Activated naive CD4-positive, alpha-beta T cell treated with anti-CD3 and anti-CD28 coated beads, Interleukin-2, amount 50 U/mL, for 72 hours (primary cell): ENCODE results near the gene IGFBP3. TPM values are rescaled to one million over a fixed set of nuclear protein-coding genes. Genes with fewer than 3 reads are reported as not detected.

Source experiments
- ATAC-seq, 2 donors: fragments of 150-1000 bp; cut with Tn5 transposase; 2 replicates each; pipeline ENCODE4 v1.10.0; 2021; ENCODE audit warnings: mild to moderate bottlenecking in 2 of 2, moderate library complexity in 2 of 2
- DNase-seq, 2 donors: peaks; one replicate each; pipeline ENCODE4 v3.0.0; 2021 to 2022; ENCODE audit warnings: low spot score in 2 of 2
- H3K27ac Mint-ChIP-seq, 2 donors: one replicate each; pipeline ENCODE4 v1.8.0; 2022; ENCODE audit warnings: mild to moderate bottlenecking in 2 of 2, mixed read lengths in 2 of 2
- H3K36me3 Mint-ChIP-seq, 2 donors: one replicate each; pipeline ENCODE4 v1.8.0; 2022; ENCODE audit warnings: mixed read lengths in 2 of 2
- H3K9me3 Mint-ChIP-seq, 2 donors: one replicate each; pipeline ENCODE4 v1.8.0; 2022; ENCODE audit warnings: mixed read lengths in 2 of 2
- total RNA-seq, 2 donors: library from RNA; stranded (reverse); gene quantifications; one replicate each; pipeline ENCODE4 v1.2.3, GENCODE V29; 2022

IGFBP3 gene
- total RNA-seq, 2 donors from 2014 or later = 0.31 TPM; not detected in 1

DNA sequence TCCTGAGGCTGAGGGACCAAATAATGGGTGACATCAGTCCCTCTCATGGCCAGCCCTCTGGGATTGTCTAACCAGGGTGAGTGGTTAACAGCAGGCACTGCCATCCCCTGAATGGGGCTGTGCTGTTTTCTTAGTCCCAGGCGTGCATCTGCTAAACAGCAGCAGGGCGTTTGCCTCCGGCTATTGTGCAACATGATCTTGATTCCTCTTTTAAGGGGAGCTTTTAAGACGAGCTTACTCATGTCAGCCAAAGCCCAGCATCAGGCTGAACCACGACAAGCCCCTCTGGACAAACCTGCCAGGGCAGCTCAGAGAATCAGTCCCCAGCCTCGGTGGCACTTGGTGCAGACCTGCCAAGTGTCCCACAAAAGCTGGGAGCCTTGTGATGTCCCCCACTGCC, 16.2 kb upstream of the IGFBP3 start:
- H3K9me3 Mint-ChIP-seq = peaks cover 5% of the 10 kb centered on the region in 2 donors
- peaks cover 5 to 7% of the 10 kb centered on the region in 2 donors for H3K36me3 Mint-ChIP-seq
- ATAC-seq = no peak
- H3K27ac Mint-ChIP-seq = no peak overlapping the region
- DNase-seq = no peak

DNA sequence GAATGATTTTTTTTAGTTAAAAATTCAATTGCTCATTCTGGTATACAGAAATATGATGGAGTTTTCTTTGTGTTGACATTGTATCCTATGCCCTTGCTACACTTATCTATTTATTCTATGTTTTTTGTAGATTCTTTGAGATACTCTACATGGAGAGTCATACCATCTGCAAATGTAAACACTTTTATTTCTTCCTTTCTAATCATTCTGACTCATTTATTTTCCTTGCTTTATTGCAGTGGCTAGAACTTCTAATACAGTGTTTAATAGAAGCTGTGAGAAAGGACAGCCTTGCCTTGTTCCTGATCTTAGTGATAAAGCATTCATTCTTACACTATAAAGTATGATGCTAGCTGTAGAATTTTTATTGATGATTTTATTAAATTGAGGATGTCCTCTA, 9.9 kb upstream of the IGFBP3 start:
- Mint-ChIP-seq H3K9me3 (no peaks in the 10 kb centered on the region), H3K36me3 (no peaks in the 10 kb centered on the region), H3K27ac (no peak overlapping the region)
- DNase-seq (no peak), ATAC-seq (no peak)

DNA sequence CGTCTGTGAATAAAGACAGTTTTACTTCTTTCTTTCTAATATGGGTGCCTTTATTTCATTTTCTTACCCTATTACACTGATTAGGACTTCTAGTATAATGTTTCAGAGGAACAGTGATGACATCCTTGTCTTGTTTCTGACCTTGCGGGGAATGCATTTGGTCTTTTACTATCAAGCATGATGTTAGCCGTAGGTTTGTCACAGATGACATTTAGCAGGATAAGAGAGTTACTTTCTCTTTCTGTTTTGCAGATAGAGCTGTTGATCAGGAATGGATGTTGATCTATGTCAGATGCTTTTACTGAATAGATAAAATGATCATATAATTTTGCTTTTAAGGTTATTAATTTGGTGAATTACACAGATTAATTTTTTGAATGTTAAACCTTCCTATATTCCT, 6.6 kb upstream of the IGFBP3 start:
- ATAC-seq (no peak), DNase-seq (no peak)
- Mint-ChIP-seq H3K27ac (no peak overlapping the region), H3K9me3 (no peaks in the 10 kb centered on the region), H3K36me3 (no peaks in the 10 kb centered on the region)

DNA sequence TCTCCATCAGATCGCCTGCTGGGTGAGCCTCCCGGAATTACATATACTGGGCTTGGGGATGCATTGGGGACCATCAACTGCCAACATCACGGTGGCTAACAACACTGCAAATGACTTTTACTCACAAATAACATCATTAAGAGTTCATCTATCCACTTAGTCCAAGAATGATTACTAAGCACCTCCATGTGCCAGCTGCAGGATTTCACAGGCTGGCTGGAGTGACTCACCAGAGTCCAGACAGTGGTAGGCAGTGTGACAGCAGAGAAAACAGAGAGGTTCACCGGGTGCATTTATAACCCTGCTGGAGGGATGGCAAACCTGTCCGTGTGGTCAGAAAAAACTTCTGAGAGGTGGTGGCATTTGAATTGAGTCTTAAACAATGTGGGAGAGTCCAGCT, 3.2 kb upstream of the IGFBP3 start:
- DNase-seq (no peak), ATAC-seq (no peak)
- Mint-ChIP-seq H3K36me3 (peaks cover 0 to 5% of the 10 kb centered on the region in 2 donors), H3K9me3 (no peaks in the 10 kb centered on the region), H3K27ac (no peak overlapping the region)

DNA sequence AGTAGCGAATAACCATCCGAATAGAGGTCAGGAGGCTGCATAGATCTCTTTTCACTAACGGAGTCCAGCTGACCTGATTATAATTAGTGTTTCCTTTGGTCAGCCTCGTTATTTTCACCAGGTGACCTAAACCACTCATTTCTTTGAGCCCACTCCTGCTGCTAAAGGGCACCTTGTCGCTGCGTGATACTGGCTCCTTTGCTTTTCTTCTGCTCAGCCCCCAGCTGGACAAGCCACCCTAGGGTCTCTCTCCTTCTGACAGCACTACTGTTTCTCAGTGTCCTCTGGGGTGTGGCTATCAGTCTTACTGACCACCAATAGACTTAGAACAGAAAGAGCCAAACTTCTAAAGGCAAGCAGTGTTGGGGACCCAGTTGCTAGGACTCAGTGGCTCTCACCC, 2.7 kb upstream of the IGFBP3 start:
- peaks cover 0 to 5% of the 10 kb centered on the region in 2 donors for H3K36me3 Mint-ChIP-seq
- no peak for DNase-seq
- ATAC-seq = no peak
- no peak overlapping the region for H3K27ac Mint-ChIP-seq
- no peaks in the 10 kb centered on the region for H3K9me3 Mint-ChIP-seq

DNA sequence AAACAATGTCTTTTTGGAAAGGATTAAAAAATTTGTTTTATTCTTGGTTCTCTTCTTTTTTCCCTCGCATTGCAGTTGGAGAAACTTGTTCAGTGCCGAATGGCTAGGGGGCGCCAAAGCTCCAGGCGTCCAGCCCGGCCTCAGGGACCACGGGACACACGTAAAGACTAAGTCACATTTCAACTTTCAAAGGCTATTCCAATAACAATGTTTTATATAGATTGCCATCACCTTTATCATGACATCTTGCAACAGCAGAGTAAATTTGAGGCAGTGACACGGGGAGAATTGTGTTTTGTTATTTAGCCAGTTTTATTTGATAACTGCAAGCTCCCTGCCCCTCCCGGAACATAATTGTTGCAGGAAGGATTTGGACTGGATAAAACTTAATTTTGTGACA, 2.2 kb upstream of the IGFBP3 start:
- Mint-ChIP-seq H3K9me3 (no peaks in the 10 kb centered on the region), H3K27ac (no peak overlapping the region), H3K36me3 (peaks cover 0 to 5% of the 10 kb centered on the region in 2 donors)
- ATAC-seq = peak in 1 of 2 donors; percentile 50
- DNase-seq = peak in 1 of 2 donors; percentile 76

DNA sequence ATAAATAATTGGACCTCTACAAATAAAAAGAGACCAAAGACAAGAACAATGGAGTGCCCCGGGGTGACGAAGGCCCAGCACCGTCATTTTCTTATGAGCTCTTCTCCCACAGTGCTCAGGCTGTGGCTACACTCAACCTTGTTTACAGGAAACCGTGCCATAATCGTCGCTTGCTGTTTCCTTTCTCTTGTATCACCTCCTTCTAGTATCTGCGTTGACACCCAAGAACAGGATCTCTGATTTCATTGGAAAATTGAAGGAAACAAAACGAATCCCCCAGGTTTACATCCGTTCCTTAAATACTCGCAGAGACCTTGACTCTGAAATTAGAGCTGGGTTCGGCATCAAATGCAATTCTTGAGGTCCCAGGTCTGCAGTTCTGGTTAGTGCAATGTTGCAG, 1.7 kb upstream of the IGFBP3 start:
- peak; percentile 46 to 56 for ATAC-seq
- Mint-ChIP-seq H3K27ac (peak overlapping the region in 1 of 2 donors; percentile 76), H3K9me3 (no peaks in the 10 kb centered on the region), H3K36me3 (peaks cover 0 to 5% of the 10 kb centered on the region in 2 donors)
- DNase-seq = no peak

DNA sequence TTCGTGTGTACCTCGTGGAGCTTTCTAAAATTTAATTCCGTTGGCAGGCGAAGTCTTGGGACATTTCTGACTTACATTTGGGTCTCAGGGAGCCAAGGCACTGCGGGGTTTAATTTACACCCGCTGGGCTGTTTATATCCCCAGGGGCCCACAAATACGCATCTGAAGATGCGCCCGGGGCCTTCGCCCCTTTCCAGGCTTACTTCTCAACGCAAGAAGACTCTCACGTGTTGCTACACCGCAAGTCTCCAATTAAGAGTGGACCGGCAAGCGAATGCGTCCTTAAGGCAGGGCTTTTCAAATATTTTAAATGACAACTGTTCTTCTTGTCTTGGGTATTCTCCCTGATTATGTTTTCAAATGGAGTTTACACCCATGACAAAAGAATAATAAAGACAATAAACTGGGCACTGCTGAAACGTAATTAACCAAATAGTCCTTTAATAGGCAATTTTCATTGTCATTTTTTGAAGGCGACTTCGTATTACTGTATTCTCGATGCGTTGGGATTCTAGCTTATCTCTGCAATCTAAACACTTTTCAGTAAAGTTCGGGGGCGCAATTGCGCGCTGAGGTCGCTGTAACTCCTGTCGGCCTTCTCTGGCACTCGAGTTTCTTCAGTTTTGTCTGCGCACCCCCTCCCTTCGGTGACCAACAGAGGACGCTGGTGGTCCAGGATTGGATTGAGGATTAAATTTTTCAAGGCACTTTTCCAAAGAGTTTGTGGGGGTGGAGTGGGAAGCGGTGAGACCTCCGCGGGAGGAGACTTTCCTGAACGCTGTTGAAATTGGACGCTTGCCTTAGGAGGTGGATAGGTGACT, 837 bp upstream of the IGFBP3 start:
- no peak for DNase-seq
- peaks cover 0 to 5% of the 10 kb centered on the region in 2 donors for H3K36me3 Mint-ChIP-seq
- H3K27ac Mint-ChIP-seq = no peak overlapping the region
- H3K9me3 Mint-ChIP-seq = no peaks in the 10 kb centered on the region
- ATAC-seq = no peak

DNA sequence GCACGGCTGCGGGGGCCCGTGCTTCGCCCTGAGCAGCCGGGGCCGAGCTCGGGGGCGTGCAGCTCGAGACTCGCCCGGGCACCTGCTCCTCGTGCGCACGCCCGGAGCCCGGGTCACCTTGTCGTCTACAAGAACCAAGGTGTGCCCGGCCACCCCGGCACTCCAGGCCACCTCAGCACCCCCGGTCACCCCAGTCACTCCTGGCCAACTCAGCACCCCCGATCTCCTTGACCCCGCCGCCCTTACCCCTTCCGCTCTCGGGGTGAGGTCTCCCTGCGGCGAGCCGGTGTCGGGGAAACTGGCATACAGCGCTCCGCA, 268 bp upstream of the IGFBP3 start:
- DNase-seq (no peak), ATAC-seq (peak in 1 of 2 donors; percentile 14)
- Mint-ChIP-seq H3K27ac (no peak overlapping the region), H3K9me3 (no peaks in the 10 kb centered on the region), H3K36me3 (peaks cover 0 to 5% of the 10 kb centered on the region in 2 donors)

DNA sequence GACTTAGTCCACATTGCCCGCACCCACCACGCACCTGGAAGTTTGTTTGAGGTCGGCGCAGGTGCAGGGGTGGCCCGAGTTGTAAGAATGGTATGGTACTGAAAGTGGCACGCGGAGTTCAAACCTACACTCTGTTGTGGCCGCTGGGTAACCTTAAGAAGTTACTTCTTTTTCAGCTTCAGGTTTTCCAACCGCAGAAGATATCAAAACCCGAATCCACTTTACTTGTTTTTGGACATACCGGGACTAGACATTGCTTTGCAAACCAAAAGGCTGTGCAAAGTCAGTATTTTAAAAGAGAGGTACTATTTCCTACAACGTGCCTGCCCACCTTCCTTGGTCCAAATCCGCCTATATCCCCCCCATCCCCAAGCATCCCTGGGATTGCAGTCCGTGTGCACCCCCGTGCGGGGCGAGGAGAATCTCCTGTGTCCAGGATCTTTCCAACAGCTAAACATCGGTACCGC, 1.0 kb downstream of the IGFBP3 start:
- Mint-ChIP-seq H3K36me3 (peaks cover 0 to 5% of the 10 kb centered on the region in 2 donors), H3K27ac (no peak overlapping the region), H3K9me3 (no peaks in the 10 kb centered on the region)
- DNase-seq (no peak), ATAC-seq (peak in 1 of 2 donors; percentile 26)

DNA sequence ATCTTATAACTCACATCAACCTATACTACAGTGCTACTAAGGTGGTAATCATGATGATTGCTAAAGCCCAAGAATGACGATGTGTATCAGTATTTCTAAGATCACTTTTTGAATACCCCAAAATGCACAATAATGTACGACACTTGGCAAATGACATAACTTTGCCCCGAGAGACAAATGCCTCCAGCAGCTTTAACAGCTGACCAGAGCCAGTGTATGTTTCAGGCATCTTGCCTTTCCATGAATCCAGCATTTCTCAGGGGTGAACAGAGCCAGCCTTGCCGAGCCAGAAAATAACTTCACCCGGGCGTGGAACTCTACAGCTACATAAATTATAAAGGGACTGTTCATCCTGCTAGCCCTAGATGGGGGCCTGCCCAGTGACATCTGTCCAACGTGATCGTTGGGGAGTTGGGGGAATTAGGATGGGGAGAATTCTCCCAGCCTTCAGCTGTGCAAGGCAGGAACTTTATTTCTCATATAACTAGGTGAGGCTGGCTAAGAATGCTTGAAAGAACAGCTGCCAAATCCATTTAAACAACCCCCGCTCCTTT, 1.8 kb downstream of the IGFBP3 start:
- no peak for DNase-seq
- no peaks in the 10 kb centered on the region for H3K9me3 Mint-ChIP-seq
- H3K36me3 Mint-ChIP-seq = peaks cover 0 to 5% of the 10 kb centered on the region in 2 donors
- ATAC-seq = no peak
- H3K27ac Mint-ChIP-seq = no peak overlapping the region

DNA sequence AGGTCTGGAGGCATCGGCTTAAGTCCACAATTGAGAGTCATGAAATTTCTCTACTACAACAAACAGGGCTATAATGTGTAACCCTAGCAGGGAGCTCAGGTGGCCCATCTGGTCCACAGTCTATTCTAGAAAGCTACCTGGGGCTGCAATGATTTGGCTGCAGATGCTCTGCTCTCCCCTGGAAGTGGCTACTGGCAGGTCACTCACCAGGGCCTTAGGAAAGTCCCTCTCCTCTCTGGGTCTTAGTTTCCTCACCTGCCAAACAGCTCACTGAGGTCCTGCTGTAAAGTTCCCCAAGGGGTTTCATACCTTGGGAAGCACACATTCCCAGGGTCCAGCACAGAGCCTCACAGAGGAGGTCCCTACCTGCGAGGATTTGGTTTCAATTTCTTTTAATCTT, 2.5 kb downstream of the IGFBP3 start:
- ATAC-seq (no peak), DNase-seq (no peak)
- Mint-ChIP-seq H3K9me3 (no peaks in the 10 kb centered on the region), H3K27ac (no peak overlapping the region), H3K36me3 (peaks cover 0 to 5% of the 10 kb centered on the region in 2 donors)

DNA sequence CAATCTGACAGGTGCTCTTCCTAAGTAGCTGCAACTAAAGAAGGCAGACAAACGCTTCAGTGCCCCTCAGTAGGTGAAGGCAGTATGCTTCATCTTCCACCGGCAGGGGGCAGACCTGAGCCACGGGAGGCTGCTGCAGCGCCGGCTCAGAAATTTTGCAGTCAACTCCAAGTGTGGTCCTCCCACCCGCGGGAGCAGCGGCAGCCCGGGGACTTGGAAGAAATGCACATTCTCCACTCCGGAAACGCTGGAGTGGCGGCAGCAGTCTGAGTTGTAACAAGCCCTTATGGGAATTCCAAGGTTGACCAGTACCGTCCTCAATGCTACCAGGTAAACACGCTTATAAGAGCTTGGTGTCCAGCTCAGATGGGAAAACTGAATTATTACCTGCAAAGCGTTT, 3.4 kb downstream of the IGFBP3 start:
- peaks cover 0 to 5% of the 10 kb centered on the region in 2 donors for H3K36me3 Mint-ChIP-seq

DNA sequence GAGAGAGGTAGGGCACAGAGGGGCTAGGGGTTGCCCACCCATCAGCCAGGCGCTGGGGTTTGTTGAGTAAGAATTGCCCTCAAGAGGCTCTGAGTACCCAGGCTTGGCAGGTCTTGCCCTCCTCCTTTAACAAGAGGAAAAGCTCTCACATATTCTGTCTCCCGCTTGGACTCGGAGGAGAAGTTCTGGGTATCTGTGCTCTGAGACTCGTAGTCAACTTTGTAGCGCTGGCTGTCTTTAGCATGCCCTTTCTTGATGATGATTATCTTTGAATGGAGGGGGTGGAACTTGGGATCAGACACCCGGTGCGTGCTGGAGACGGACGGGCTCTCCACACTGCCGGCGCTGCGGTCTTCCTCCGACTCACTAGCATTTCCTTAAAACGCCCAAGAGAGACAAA, 4.0 kb downstream of the IGFBP3 start:
- Mint-ChIP-seq H3K27ac (no peak overlapping the region), H3K36me3 (peaks cover 0 to 5% of the 10 kb centered on the region in 2 donors), H3K9me3 (no peaks in the 10 kb centered on the region)
- DNase-seq (no peak), ATAC-seq (no peak)

More for the DNA sequence above, 3.4 kb downstream of the IGFBP3 start:
- no peak overlapping the region for H3K27ac Mint-ChIP-seq
- no peaks in the 10 kb centered on the region for H3K9me3 Mint-ChIP-seq
- ATAC-seq (peak; percentile 43 to 50), DNase-seq (peak in 1 of 2 donors; percentile 86)

DNA sequence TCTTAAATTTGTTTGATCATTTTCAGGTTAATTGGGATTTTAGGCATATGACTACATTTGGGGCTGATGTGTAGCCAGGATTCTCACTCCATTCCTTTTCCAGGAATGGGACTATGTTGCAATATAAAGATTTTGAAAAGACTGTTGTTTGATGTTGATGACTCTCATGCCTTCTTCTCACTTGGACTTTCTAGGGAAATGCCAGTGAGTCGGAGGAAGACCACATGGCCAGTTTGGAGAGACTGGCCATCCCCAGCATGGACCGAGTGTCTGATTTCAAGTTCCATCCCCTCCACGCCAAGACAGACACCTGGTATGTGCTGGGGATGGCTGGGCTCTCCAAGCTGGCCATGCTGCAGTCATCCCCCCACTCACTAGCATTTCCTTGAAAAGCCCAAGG, 5.5 kb downstream of the IGFBP3 start:
- Mint-ChIP-seq H3K9me3 (no peaks in the 10 kb centered on the region), H3K36me3 (peaks cover 0 to 5% of the 10 kb centered on the region in 2 donors)
- DNase-seq = no peak

DNA sequence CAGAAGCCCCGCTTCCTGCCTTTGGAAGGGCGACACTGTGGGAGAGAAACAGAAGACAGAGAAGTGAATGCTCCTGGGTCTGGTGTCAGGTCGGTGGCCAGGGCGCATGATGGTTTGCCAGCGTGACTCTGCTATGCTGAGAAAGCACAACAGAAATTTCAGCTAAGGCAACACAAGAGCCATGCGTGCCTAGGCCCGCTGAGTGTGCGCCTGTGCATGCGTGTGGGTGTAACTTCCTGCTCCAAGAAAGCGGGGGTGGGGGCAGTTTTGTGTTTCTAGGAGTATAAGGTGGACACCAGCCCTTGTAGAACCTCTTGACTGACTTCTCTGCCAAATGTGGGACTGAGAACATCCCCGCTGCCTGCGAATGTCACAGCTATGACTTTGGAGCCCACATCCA, 6.2 kb downstream of the IGFBP3 start:
- ATAC-seq = no peak
- H3K36me3 Mint-ChIP-seq = no peaks in the 10 kb centered on the region
- H3K9me3 Mint-ChIP-seq = no peaks in the 10 kb centered on the region
- peak overlapping the region in 1 of 2 donors; percentile 70 for H3K27ac Mint-ChIP-seq
- DNase-seq = no peak

More for the DNA sequence above, 5.5 kb downstream of the IGFBP3 start:
- H3K27ac Mint-ChIP-seq = no peak overlapping the region
- ATAC-seq = no peak

DNA sequence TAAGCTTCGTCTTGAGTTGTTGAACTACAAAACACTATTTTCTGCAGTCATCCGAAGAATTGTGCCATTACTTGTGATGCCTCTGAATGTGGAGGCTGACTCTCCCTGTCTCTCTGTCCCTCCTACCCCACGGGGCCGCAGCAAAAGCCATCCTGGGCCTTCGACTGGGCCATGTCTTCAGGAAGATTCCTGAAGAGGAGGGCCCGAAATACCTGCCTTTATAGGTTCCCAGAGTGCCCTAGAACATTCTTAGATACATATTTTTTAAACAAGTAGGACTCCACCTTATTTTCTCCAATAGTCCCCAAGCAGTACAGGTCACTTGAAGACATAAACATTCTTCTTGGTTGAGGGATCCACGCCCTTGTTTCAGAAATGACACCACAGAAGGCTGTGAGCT, 8.1 kb downstream of the IGFBP3 start:
- H3K36me3 Mint-ChIP-seq = no peaks in the 10 kb centered on the region
- no peaks in the 10 kb centered on the region for H3K9me3 Mint-ChIP-seq
- ATAC-seq (no peak), DNase-seq (no peak)
- H3K27ac Mint-ChIP-seq = no peak overlapping the region

DNA sequence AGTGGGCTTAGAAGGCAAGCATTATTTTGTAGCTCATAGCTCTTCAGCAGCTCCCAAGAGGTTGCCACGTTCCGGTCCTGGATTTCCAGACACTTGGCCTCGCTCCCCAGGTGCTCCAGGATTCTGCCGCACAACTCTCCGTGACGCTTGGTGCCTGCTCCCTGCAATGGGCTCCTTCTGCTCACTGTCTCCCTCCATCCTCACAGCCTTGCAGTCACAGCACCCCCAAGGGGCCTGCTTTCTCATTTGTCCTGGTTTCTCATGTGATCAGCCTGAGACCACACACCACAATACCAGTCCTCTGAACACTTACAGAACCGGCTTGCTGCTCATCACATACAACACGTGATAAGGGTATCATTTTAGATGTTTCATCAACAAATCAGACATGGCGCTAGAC, 9.8 kb downstream of the IGFBP3 start:
- Mint-ChIP-seq H3K36me3 (no peaks in the 10 kb centered on the region), H3K27ac (no peak overlapping the region), H3K9me3 (no peaks in the 10 kb centered on the region)
- DNase-seq (no peak), ATAC-seq (no peak)
